ENCODE measurements around the gene ALDH1A1.
"Not testable (repeated sequence)": the region's sequence is repeated elsewhere in the genome, so short reads cannot be mapped to it uniquely, and the experiment has no call there.

The ALDH1A1 gene

DNA sequence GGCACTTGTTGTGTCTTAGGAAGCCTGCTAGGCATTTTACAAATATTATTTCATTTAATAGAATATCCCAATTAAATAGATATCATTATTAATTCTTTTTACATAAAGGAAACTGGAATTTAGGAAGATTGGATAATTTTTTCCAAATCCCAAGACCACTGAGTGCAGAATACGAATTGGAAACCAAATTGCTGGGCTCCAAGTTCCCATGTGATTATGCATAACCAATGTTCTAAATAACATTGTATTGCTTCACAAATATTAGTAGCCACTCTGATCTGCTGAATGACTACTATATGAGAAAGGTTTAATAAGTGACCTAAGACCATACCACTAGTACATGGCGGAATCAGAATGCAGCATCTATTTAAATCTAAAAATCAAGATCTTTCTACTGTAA lies 57.7 kb downstream of the ALDH1A1 start:
- DNase-seq, result no peak

DNA sequence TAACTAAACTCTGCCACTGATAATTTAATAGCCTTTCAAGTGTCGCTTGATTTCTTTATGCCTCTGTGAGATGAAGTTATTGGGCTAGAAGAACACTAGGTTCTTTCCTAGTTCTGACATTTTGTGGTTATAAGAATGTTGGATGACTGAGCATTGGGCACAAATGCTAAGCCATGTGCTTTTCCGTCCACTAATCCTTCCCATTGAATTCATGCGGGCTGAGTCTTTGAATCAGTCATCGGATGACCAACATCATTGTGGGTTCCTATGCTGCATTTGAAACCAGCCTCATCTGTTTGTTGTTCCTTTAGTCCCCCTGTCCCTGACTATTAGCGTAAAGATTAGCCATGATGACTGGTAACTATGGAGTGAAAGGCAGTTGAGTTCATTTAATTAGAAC lies 58.5 kb downstream of the ALDH1A1 start:
- peak; percentile 47 for DNase-seq

DNA sequence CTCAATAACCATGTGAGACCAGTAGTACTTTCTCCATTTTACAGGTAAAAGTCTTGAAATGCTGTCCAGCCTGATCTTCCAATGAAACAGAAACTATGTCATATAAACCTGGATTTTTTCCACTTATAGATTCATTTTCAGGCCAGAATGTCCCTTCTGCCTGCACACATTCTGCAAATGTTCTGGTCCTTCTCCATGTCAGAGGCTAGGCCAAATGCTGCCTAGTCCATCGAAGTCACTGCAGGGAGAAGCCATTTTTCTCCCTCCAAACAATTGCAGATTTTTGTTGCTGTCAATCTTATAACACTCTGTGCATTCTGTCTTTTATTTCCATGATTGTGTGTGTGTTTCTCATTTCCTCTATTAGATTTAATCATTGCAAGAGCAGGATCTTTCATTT lies 59.4 kb downstream of the ALDH1A1 start:
- DNase-seq, result no peak

DNA sequence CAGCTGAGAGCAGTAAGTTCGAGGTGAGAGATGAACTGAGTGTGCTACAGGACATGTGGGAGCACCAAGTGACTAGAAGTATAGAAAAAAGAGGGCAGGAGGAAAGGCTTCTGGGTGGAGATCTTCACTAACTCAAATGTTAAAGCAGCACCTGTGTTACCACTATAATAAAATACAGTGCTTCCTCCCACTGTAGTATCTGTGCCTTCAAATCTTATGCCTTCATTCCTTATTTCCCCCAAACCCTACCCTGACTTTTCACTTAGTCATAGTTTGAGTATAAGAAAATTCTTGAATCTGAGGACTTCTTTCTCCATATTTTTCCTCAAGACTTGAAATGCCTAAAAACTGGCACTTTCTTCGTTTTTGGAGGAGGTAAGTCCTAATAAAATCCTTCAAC lies 61.8 kb downstream of the ALDH1A1 start:
- DNase-seq, result no peak

DNA sequence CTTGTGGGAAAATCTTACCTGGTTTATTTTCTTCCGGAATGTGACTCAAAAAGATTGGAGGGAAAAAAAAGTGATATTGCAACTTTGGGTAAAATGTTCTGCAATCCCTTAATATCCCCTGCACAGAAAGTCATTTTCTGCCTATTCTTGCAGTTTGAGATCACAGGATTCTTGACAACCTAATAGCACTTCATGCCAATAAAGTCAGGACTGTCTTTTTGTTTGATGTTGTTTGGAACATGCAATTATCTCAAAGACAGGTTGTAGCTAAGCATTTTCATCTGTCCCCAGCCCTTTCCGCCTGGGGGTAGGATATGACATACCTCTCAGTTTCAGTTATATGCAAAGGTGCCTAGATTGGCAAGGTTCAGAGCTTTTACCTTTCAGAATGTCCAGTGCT lies 63.9 kb downstream of the ALDH1A1 start:
- DNase-seq, result no peak

DNA sequence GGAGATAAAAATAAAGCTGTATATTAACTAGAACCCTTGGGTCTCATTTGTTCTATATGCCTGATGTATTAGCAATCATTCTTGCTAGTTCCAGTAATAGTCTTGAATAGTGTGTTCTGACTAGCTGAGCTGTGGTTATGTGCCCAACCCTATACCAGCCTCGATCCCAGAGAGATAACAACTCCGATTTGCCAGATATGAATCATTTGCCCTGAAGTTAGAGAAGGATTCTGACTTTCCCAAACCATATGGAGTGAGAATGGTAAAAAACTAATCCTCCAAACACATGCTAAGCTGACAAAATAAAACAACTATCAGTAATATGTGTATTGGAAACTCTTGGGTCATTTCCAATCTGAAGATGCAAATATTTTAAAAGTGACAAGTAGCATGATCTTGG lies 64.8 kb downstream of the ALDH1A1 start:
- no peak for DNase-seq

DNA sequence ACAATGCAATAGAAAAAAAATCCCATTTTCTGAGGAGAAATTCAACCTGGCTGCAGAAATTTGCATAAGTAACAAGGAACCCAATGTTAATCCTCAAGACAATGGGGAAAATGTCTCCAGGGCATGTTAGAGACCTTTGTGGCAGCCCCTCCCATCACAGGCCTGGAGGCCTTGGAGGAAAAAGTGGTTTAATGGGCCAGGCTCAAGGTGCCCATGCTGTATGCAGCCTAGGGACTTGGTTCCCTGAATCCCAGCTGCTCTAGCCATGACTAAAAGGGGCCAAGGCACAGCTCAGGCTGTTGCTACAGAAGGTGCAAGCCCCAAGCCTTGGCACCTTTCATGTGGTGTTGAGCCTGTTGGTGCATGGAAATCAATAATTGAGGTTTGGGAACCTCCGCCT lies 66.5 kb downstream of the ALDH1A1 start:
- no peak for DNase-seq

DNA sequence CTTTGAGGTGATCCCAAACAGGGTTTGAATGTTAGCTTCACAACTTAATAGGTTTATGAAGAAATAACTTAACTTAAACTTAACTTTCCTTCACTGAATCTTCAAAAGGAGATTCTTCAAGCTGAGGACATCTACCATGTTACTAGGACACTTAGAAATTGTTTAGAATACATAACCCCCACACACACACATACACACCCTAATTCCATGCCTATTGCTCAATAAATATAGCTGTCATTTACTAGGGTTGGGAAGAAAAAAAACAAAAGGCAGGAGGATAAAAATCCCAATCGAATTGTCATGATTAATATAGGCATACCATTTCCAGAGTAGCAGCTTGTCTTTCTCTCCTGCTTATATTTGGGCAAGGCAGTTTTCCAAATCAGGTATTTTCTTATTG lies 68.3 kb downstream of the ALDH1A1 start:
- no peak for DNase-seq

DNA sequence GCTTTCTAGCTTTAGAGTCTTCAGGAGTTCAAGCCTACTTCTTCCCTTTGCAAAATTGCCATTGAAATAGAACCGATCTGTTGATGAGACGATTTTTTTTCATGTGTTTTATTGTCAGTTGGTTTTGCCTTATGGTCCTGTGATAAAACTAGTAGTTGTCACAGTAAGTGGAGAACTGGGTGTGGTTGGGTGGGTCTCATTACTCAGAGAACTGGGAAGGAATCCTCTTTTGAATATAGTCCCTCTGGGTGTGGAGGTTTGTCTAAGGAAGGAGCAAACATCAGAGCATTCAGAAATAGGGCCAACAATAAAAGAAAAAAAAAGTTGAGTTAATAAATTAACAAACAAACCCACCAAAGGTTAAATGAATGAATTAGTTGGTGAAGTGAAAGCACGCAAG lies 69.0 kb downstream of the ALDH1A1 start:
- DNase-seq, result no peak

DNA sequence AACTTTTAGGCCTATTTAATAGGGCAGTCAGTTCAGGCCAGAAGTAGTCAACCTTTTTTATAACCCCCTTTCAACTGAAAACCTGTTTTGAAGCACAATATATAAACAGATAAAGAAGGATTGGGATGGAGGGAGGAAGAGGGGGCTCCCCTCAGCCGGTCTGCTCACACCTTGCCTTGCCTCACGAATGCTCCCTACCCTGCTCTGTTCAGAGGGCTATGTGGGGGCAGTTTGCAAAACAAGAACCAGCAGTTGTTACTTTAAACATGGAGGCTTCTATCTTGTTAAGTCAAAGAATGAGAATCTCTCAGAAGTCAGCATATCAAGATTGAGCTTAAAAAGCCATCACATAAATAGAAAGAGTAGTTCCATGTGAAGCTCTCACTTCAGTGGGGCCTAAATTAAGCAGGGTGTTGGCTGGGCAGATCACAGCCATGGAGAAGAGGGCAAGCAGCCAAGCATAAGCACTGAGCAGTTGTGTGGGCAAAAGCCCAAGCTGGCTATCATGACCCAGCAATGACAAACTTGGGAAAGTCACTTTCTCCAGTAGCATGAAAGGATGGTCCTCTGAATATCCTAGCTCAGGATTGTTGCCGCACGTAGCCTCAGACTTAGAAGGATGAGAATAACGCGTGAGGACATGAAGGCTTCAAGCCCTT lies 70.6 kb downstream of the ALDH1A1 start:
- DNase-seq, result no peak

DNA sequence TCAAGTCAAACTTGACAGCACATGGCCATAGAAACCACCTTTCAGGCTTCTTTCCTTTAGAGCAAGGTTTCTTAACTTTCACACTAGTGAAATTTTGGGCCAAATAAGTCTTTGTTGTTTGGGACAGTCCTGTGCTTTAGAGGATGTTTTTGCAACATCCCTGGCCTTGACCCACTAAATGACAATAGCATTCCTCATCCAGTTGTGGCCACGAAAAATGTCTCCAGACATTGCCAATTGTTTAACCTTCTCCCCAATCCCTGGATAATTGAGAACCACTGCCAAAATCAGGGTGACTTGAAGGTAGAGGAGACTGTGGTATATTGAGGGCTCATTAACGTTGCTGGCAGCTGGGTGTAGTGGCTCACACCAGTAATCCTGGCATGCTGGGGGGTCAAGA lies 72.0 kb downstream of the ALDH1A1 start:
- no peak for DNase-seq

DNA sequence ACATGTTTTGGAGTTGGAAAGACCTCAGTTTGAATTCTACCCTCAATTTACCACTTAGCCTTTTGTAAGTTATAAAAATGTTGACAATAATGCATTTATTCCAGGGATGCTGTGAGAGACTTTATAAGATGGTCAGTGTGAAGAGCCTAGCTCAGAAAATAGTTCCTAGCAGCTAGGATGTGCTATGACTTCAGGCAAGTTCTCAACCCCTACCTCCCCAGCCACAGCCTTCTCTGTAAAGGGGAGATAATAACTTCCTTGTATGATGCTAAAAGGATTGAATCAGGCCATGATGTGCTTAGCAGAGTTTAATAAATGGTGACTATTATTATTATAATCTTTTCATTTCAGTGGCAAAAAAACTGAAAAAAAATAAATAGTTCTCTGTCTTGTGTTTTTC lies 77.6 kb downstream of the ALDH1A1 start:
- DNase-seq, result no peak

DNA sequence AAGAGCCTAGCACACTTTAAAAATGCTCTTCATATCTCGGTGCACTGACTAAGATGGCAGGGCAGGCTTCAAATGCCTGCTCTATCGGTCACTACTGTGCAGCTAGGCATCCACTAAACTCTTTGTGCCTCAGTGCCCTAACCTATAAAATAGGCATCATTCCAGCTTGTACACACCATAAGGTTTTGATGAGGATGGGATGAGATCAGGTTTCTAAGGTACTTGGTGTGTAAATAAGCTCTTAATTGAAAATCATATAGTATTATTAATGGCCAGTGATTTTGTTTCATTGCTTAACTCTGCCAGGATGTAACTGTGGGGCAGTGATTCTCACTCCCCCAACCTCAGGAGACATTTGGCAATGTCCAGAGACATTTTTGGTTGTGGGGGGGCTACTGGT lies 78.5 kb downstream of the ALDH1A1 start:
- DNase-seq, result no peak

DNA sequence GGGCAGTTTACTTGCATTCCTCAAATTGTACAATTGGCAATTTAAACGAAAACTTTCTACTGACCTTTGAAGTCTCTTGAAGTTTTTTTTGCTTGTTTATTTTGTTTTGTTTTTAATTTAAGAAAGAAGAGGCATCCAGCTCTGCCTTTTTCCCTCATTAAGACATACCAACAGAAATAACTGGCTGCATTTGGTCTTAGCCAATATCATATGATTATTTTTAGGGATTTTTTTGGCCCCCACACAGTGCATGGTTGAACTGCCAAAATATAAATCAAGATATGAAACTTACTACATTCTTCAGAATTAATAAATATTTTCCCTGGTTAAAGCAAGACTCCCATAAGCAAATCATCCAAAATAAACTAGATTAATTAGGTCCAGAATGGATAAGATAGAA lies 79.4 kb downstream of the ALDH1A1 start:
- no peak for DNase-seq

DNA sequence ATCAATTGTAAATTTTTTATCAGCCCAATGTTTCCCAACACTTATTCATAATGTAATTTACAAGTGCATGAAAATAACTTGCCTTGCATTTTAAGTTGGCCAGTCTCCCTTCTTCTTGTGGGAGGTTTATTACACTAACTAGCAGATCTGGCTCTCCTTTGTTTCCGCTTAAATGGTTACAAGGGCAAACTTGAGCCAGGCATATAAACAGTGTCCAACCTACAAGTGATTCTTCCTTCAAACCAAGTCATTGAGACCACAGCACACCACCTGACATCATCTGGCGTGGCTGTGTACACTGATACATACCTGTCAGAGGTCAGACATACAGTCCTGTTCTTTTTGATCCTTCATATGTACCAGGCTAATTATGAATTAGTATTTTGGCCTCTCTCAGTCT lies 80.1 kb downstream of the ALDH1A1 start:
- no peak for DNase-seq

DNA sequence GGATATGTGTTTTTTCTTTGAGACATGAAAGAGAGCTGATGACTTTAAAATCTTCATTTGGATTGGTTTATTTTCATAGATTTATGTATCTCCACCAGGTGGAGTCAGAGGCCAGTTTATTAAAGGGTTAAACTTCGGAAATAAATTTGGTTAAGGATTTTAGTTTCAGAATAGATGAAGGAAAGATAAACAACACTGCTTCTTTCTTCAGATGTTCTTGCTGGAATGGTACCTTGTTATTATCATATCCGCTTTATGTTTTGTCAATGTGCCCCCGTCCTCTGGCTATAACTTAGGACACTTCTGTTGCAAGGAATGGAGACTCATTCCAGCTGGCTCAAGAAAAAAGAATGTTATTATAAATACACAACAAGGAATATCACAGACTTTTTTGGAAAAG lies 81.2 kb downstream of the ALDH1A1 start:
- DNase-seq, result peak; percentile 30

DNA sequence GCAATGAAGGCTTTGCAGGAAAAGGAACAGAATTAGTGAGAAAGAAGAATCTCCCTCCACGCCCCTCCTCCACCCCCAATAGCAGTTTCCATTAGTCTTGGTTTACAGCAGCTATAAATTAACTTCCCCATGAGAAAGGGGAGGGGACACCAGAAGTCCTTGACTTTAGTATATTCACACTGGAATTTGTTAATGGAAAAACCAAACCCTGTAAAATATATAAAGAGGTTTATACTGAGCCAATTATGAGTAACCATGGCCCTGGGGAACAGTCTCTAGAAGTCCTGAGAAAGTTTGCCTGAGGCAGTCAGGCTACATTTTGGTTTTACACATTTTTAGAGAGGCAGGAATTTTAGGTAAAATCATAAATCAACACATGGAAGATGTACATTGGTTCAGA lies 88.5 kb downstream of the ALDH1A1 start:
- peak; percentile 34 for DNase-seq

DNA sequence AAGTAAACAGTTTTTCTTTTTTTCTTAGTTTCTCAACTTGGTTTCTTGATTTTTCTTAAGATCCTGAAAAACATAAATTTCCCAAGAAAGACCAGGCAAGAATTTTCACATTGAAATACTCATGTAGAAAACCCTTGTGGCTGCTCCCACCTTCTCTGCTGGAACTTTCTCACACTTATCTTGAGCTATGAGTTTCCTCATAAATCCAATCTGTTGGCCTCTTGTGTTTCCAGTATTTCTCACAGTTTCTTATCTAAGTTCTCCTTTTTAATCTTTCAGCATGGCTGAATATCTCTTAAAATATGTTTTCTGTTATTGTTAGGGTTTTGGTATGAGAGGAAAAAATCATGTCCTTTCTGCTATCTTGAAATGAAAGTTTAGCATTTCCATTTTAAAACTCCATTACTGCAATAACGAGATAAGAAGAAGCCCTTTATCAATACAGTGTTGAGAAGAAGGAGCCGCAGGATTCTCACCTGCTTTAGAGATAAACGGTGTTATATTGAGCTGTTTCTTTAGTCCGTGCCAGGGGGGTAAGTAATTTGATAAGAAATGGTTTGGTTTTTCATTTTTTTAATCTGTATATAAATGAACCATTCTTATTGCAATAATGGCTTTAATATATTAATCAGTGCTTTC lies 89.3 kb downstream of the ALDH1A1 start:
- no peak for DNase-seq

DNA sequence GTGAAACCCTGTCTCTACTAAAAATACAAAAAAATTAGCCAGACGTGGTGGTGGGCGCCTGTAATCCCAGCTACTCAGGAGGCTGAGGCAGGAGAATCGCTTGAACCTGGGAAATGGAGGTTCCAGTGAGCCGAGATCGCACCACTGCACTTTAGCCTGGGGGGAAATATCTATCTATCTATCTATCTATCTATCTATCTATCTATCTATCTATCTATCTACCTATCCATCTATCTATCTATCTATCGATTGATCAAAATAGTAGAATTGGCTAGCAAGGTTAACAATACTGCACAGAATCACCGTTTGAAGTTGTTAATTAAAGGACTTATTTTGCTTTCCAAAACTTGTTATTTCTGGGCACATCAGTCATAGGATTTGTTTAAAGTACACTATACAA lies 90.1 kb downstream of the ALDH1A1 start:
- DNase-seq, result not testable (repeated sequence)

DNA sequence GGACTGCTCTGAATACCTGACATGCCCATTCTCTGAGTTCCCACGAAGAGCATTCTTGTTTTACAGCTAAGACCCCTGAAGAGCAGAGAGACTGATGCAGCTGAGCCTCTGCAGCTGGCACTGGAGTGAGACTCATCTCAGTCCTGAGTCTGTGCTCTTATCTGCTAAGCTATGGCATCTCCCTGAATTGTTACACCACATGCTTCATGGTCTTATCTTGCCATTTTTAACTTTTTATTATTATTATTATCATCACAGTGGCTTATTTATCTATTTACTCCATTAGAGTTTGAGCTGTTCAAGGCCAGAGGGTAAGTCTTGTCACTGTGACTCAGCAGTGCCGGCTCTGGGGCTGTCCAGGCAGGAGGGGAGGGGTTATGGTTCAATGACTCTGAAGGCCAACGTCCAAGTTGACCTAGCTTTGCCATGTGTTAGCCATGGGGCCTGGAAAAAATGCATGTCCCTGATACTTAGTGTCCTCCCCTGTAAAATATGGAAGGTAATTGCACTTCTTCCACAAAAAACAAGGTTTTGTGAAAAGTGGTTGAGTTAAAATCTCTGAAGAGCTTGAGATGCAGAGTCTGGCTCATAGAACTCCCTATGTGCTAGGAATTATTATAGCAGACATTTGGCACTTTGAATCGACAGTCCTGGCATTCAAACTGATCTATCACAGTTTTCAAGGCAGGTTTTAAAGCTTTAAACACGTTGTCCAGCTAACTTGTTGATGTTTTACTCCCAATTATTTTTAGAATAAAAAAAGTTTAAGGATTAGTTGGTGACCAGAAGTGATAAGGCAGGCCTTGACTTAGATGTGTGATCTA lies 94.6 kb downstream of the ALDH1A1 start:
- peak; percentile 20 for DNase-seq

DNA sequence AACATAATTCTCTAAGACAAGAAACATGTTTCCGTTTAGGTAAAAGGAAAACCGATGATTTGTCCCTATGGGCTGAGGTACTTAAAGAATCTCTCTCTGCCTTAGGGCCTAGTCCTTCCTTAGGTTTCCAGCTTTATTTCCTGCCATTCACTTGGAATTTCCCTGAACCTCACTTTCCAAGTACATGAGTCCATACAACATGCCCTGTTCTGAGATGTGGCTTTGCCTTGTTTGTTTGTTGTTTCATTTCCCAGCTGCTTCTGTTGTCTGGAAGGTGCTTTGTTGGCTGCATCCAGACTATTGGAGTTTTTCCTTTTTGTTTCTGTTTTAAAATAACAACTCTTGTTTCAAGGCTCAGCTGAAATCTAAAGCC lies 95.2 kb downstream of the ALDH1A1 start:
- no peak for DNase-seq

DNA sequence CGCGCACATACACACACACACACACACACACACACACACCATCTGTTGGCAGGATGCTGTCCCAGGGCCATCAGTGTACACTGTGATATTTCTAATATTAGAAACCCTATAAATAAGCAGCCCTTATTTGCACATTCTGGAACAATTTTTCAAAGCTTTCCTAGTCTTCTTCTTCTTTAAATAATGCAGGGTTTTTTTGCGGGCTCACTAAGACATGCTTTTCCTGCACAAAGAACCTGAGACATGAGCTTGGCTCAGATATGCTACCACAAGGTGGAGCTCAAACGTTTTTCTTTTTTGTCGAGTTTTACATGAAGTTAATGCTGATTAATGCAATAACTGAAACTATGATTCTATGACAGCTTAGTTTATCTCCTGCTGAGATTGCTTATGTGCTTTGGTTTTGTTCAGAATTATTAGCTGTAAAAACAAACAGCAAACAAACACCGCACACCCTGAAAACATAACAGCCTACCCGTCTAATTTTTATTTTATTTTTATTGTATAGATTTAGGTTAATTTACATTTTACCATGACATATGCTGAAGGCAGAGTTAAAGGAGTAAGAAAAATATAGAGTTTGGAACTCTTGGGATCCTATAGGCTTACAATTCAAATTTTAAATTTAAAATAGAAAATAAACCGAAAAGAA lies 95.8 kb downstream of the ALDH1A1 start:
- peak; percentile 67 for DNase-seq

DNA sequence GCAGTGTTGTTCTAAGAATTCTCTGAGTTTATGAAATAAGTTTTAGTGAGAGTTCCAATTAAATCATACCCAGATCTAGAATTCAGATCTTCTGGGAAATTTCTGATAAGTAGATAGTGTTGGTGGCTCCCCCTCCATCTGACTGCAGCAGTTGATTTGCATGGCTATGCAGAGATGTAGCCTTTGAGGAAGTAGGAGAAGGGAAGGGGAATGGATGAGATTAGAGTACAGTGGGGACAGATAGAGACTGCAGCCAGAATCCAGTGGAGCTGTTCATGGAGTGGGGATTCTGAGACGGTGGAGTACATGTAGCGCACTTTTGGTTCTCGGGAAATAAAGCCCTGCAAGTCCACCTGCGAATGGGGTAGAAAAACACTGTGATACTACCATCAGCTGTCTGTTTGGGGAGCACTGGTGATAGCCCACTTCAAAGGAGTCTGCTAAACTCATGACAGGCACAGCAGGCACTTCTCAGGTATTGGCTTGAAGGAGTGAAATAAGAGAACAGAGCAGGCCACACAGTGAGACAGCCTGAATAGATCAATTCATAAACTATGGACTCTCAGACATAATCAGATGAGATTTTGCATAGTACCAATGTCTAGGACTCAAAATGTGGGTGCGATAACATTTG lies 96.8 kb downstream of the ALDH1A1 start:
- DNase-seq, result no peak
